Transverse colon (tissue), 4 donors: Measurements from ENCODE around the gene NBEA. TPM values are rescaled to one million over a fixed set of nuclear protein-coding genes. Genes with fewer than 3 reads are reported as not detected.

Source experiments
- DNase-seq: peaks from one replicate; pipeline ENCODE4 v3.0.0-alpha.2; 2019
- H3K27ac ChIP-seq, 4 donors: fragments of 200-600 bp; sonication (generic); 2 replicates each; pipeline ENCODE4 v1.5.1; 2016 to 2018; ENCODE audit warnings: inconsistent platforms in 4 of 4
- H3K27me3 ChIP-seq: fragments of 200-600 bp; sonication (generic); 2 replicates; pipeline ENCODE4 v1.5.1; 2017; ENCODE audit warnings: inconsistent platforms
- H3K36me3 ChIP-seq, 4 donors: fragments of 200-600 bp; sonication (generic); 2 replicates each; pipeline ENCODE4 v1.5.1; 2017 to 2019; ENCODE audit warnings: inconsistent platforms in 4 of 4
- H3K4me1 ChIP-seq, 4 donors: fragments of 200-600 bp; sonication (generic); 2 replicates each; pipeline ENCODE4 v1.5.1; 2017 to 2020; ENCODE audit warnings: inconsistent platforms in 4 of 4
- H3K4me3 ChIP-seq, 4 donors: fragments of 200-600 bp; sonication (generic); 1 replicate in 1 of 4; 2 replicates in 3 of 4; pipeline versions ENCODE4 v1.5.1 to v1.6.1; 2017 to 2019; ENCODE audit warnings: inconsistent platforms in 4 of 4
- H3K9me3 ChIP-seq, 2 donors: fragments of 200-600 bp; sonication (generic); 2 replicates each; pipeline ENCODE4 v1.5.1; 2017 to 2019; ENCODE audit warnings: inconsistent platforms in 2 of 2
- CTCF ChIP-seq, 5 experiments: fragments of 200-600 bp in 3 of 5; fragments of 450-650 bp in 2 of 5; sonication (generic) in 3 of 5; IDR thresholded peaks; 1 replicate in 2 of 5; 2 replicates in 3 of 5; pipeline ENCODE4 v1.5.1; 2016 to 2017; ENCODE audit warnings: antibody characterized with exemption in 5 of 5, inconsistent platforms in 3 of 5, mild to moderate bottlenecking in 2 of 5, moderate library complexity in 1 of 5
- EP300 ChIP-seq: sonication (generic); formaldehyde crosslinking; IDR thresholded peaks from one replicate; pipeline ENCODE4 v1.6.1; 2017; ENCODE audit warnings: antibody characterized with exemption, low read depth
- POLR2A ChIP-seq: fragments of 450-650 bp; IDR thresholded peaks from one replicate; pipeline ENCODE4 v1.6.1; 2016; ENCODE audit warnings: antibody characterized with exemption, mild to moderate bottlenecking, moderate library complexity
- POLR2AphosphoS5 ChIP-seq, 3 donors: sonication (generic); formaldehyde crosslinking; IDR thresholded peaks; one replicate each; pipeline ENCODE4 v1.6.1; 2016; ENCODE audit warnings: antibody characterized with exemption in 3 of 3
- whole genome bisulfite sequencing, 2 donors: methylation state at CpG; one replicate each; pipeline ENCODE4 v1.1.5; 2018; ENCODE audit warnings: low coverage in 1 of 2; 5-methylcytosine and 5-hydroxymethylcytosine counted together
- in situ Hi-C, 4 donors: fragments of 200-750 bp; cut with MboI; loops; one replicate each; pipeline versions ENCODE4 v1.15.0 to v1.15.1; 2017; ENCODE audit warnings: low sequenced_read_pairs in 3 of 4, low pct_ligation_motif_present in 1 of 4, low pct_unique_long_range_greater_than_20kb in 1 of 4
- intact Hi-C: fragments of 100-400 bp; cut with DNase I; formaldehyde crosslinking; loops from one replicate; pipeline ENCODE4 v1.15.1; 2023; ENCODE audit warnings: low total_unique reads
- total RNA-seq, 4 donors: library from RNA; depleted of rRNA; stranded (reverse); fragments of >200 nt; gene quantifications; one replicate each; pipeline ENCODE4 v1.1.0, GENCODE V29; 2016

The NBEA gene
- total RNA-seq, 4 donors from 2014 or later: 8.2 to 21.1 (median 12.5) TPM

DNA sequence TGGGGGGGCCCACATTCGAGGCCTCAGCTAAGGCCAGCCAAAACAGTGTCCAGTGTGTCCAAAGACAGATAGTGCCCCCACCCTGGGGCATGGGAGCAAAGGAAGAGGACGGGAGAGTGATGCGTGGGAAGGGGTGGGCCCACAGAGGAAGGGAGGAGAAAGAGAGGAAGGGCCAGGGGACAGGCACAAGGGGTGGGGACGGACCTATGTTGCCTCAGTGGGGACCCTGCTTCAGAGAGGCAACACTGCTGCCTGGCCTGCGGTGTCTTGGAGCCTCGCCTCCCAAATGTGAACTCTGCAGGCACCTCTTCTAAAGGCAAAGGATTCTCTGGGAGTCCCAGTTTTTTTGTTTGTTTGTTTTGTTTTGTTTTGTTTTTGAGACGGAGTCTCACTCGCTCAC is 764.7 kb downstream of the NBEA start:
- Histone ChIP-seq H3K9me3 (no peaks in the 10 kb centered on the region), H3K4me3 (no peak overlapping the region), H3K4me1 (no peaks in the 10 kb centered on the region), H3K36me3 (no peaks in the 10 kb centered on the region), H3K27me3 (no peaks in the 10 kb centered on the region), H3K27ac (no peak overlapping the region)
- in situ Hi-C loops (no loop called here), intact Hi-C loops (no loop called here)
- DNase-seq: no peak
- TF ChIP-seq POLR2AphosphoS5 (IDR thresholded peaks at IDR 0.05): no peak
- TF ChIP-seq POLR2A: no peak
- TF ChIP-seq CTCF (IDR thresholded peaks at IDR 0.05): no peak
- TF ChIP-seq EP300: no peak
- WGBS, 2 donors: 77 to 100% methylated on average over 2 to 7 of the region's 8 CpGs

GRCh38 chr13:35711909-35712308 is 769.8 kb downstream of the NBEA start:
- WGBS, 2 donors: 61 to 76% methylated on average over 4 to 8 of the region's 8 CpGs
- no peak for DNase-seq
- intact Hi-C loops: loop anchor here (10.0 kb wide), 1 partner anchor 77 kb away; no protein-coding TSS in a partner anchor
- Histone ChIP-seq H3K9me3 (no peaks in the 10 kb centered on the region), H3K4me3 (no peak overlapping the region), H3K27me3 (no peaks in the 10 kb centered on the region), H3K27ac (no peak overlapping the region), H3K36me3 (no peaks in the 10 kb centered on the region), H3K4me1 (no peaks in the 10 kb centered on the region)
- in situ Hi-C loops: no loop called here
- TF ChIP-seq EP300 (no peak), POLR2AphosphoS5 (IDR thresholded peaks at IDR 0.05) (no peak), POLR2A (no peak), CTCF (IDR thresholded peaks at IDR 0.05) (no peak)

DNA sequence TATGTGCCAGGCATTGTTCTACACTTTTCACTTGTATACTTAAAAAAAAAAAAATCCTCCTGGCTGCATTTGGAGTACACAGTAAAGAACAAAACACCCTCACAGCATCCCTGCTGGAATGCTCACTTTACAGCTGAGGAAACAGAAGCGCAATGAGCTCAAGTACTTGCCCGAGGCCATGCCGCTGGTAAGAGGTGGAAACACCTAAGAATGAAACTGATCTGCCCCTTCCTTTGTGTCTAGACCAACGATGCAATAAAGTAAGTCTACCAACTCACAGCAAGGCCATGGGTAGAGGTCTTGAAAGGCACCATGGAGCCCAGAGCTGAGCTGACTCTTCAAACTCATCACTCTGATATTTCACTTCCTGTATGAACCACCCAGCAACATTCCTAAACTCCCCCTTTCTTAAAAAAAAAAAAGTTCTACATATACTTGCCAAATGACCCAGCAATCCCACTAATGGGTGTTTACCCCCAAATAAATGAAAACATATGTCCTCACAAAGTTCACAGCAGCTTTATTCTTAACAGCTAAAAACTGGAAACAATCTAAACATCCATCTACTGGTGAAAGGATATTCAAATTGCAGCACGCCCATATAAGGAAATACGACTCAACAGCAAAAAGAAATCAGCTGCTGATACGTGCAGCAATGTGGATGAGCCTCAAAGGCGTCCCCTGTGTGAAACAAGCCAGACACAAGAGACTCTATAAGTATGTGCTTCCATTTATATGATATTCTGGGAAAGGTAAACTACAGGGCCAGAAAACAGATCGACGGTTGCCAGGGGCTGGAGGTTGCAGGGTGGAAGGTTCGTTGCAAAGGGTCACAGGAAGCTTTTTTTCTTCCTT is 771.1 kb downstream of the NBEA start:
- 54 to 58% methylated on average over 8 to 11 of the region's 11 CpGs for WGBS, 2 donors
- H3K4me1 ChIP-seq: no peaks in the 10 kb centered on the region
- intact Hi-C loops: loop anchor here (10.0 kb wide), 1 partner anchor 78 kb away; no protein-coding TSS in a partner anchor
- no peaks in the 10 kb centered on the region for H3K27me3 ChIP-seq
- H3K9me3 ChIP-seq: no peaks in the 10 kb centered on the region
- DNase-seq: no peak
- H3K27ac ChIP-seq: no peak overlapping the region
- TF ChIP-seq POLR2A (no peak), CTCF (IDR thresholded peaks at IDR 0.05) (no peak), EP300 (no peak), POLR2AphosphoS5 (IDR thresholded peaks at IDR 0.05) (no peak)
- H3K4me3 ChIP-seq: no peak overlapping the region
- in situ Hi-C loops: no loop called here
- no peaks in the 10 kb centered on the region for H3K36me3 ChIP-seq

- TF ChIP-seq EP300 (no peak), POLR2AphosphoS5 (IDR thresholded peaks at IDR 0.05) (no peak), POLR2A (no peak), CTCF (IDR thresholded peaks at IDR 0.05) (no peak)
- no peak overlapping the region for H3K4me3 ChIP-seq
- no peak overlapping the region for H3K27ac ChIP-seq
- H3K36me3 ChIP-seq: no peaks in the 10 kb centered on the region
- H3K27me3 ChIP-seq: peaks cover under 1% of the 10 kb centered on the region
- DNase-seq: no peak
- in situ Hi-C loops: no loop called here
- H3K9me3 ChIP-seq: no peaks in the 10 kb centered on the region
- intact Hi-C loops: loop anchor here (10.0 kb wide), 1 partner anchor 79 kb away; no protein-coding TSS in a partner anchor
- H3K4me1 ChIP-seq: no peaks in the 10 kb centered on the region
- 53 to 65% methylated on average over 6 of the region's 6 CpGs for WGBS, 2 donors
Observed at GRCh38 chr13:35714121-35714520, 772.1 kb downstream of the NBEA start.
